NCI-H2029 treated with DMSO at 0.1 percent for 48 hours (cell line): ENCODE results near the gene ANO4.
"Not testable (repeated sequence)": the region's sequence is repeated elsewhere in the genome, so short reads cannot be mapped to it uniquely, and the experiment has no call there.

Source experiments
- DNase-seq: peaks from one replicate; lab custom pipeline; 2025; lab: John Stamatoyannopoulos, UW

ANO4 gene

DNA sequence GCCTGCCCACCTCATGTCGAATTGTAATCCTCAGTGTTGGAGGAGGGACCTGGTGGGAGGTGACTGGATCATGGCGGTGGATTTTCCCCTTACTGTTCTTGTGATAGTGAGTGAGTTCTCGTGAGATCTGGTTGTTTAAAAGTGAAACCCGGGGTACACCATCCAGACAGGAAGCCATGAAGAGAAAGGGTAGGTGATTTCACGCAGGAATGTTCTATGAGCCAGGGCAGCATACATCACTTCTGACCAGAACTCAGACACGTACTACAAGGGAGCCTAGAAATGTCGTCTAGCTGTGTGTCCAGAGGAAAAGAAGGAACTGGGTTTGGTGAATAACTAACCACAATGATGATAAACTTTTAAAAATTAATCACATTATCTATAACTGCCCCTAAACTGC, 80.6 kb downstream of the ANO4 start:
- DNase-seq = no peak

DNA sequence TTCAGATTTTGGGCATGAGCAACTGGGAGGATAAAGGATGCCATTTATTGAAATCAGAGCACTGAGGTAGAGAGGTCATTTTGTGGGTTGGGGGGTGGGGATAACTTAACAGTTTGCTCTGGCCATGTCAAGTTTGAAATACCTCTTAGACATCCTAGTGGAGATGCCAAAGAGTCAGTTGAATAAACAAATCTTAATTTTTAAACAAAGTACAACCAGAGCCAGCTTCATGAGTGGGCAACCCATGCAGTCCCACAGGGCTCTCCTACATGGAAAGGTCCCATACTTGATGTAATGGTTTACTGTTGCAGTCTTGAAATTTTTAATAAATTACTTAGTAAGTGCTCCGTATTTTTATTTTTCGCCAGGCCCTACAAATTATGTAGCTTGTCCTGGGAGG, 81.2 kb downstream of the ANO4 start:
- no peak for DNase-seq

DNA sequence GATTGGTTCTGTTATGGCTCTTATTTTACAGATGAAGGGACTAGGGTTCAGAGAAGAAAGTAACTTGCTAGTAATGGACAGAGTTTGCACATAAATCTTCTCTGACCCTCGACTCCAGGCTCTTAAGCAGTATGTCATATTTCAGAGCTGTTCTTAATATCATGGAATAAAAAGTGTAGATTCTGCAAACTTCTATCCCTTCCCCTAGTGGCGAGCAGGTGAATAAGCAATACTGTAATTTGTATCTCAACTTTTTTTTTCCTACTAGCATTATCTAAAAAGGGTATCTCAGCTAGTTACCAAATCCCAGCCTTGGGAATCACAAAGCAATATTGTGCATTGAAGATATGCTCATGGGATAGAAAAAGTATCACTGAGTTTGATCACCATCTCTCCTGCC, 83.2 kb downstream of the ANO4 start:
- no peak for DNase-seq

DNA sequence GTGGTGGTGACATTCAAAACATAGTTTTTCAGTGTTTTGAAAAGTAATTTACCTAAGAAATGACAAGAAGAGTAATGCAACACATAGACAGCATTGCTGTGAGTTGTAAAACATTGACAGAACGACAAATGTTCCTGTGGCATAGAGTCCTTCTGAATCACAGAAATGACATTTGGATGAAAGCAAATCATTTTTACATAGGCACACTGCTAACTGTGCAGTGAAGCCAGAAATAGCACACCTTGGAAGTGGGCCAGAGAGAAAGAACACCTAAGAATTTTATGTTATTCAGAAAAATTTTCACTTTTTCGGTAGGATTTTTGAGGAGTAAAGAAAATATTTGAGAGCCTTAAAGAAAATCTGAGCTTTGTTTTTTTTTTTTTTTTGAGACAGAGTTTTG, 100.6 kb downstream of the ANO4 start:
- DNase-seq = no peak

DNA sequence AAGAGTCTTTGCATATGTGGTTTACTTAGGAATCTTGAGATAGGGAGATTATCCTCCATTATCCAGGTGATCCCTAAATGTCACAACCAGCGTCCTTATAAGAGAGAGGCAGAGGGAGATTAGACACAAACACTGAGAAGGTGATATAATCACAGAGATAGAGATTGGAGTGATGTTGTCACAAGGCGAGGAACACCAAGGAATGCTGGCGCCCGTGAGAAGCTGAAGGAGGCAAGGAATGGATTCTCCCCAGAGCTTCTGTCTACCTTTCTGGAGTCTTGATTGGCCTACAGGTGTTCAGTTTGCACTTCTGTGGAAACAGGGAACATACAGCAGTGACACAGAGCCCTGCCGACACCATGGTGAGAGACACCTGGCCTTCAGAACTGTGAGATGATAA, 101.6 kb downstream of the ANO4 start:
- DNase-seq = no peak

DNA sequence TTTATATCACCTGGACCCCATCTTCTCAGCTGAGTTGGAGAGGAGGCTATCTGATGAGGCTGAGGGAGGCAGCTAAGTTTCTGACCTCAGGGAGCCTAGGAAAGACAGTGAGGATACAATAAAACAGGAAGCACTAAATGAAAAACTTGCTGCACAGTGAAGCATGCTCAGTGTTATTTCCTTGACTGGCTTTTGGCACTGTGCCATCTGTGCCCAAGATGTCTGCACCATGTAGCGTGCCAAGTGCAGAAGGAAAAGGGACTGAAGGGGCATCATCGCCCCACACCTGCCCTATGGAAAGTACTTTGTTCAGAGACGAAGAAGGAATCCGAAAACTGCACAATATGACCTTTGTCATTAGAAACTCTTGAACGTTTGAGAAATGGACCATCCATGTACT, 102.7 kb downstream of the ANO4 start:
- no peak for DNase-seq

DNA sequence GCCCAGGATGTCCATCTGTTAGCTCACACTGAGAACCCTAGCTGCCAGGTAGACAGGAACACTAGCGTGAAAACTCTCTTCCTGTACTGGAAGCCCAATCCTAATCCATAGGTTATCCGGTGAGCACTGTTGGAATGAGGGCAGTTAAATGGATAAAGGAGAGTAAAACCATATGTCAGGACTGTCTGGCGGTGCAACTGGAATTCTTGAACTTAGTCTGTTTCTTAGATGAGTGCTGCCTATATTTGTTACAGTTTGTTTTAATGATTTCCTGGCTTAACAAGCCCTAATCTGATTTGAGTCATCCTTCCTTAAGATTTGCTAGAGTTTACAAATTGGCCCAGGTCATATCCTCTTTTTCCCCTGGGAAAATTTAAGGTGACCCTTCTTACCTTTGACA, 104.7 kb downstream of the ANO4 start:
- no peak for DNase-seq

DNA sequence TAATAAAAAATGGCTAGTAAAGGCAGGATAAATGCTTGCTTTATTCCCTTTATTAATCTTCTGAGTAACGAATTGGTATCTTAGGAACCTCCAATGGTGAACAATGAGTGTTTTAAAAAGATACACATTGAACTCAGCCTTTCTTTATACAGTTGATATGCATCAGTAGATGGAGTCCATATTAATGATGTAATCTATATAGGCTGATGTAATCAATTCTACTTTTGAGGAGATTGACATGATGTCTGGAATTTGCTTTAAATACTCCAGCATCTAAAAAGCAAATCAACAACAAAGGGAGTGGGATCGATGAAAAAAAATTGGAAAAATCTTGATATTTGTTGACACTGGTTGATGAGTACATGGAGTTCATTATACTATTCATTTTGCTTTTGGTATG, 106.2 kb downstream of the ANO4 start:
- no peak for DNase-seq

DNA sequence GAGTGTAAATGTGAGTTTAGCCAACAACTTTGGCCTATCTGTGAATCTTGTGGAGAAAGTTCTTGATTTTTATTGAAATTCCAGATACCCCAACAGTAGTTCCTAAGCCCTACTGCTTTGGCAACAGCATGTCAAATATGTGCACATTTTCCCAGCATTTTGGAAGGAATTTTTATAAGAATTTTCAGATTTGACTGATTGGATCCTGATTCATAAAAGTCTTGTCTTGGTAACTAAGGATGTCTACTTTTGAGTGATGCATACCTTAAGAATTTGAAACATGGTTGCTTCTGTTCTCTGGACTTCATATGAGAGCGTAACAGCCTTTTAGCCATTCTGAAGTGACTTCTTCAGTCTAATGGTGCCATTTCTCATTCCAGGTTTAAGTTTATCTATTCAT, 106.7 kb downstream of the ANO4 start:
- DNase-seq = no peak

DNA sequence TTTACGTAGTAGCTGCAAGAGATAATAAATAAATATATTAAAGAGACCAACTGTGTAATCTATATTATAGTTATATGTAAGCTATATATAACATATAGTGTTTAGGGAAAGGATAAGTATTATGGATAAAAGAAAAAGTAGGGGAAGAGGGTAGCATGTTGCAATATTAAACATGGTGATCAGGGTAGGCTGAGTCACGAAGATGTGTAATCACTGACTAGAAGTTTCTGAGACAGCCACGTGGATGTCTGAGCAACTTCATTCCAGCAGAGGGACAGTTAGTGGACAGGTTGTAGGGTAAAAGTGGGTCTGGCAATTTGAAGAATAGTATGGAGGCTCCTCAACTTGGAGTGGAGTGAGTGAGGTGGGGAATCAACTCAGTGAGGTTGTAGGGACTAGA, 109.7 kb downstream of the ANO4 start:
- no peak for DNase-seq

DNA sequence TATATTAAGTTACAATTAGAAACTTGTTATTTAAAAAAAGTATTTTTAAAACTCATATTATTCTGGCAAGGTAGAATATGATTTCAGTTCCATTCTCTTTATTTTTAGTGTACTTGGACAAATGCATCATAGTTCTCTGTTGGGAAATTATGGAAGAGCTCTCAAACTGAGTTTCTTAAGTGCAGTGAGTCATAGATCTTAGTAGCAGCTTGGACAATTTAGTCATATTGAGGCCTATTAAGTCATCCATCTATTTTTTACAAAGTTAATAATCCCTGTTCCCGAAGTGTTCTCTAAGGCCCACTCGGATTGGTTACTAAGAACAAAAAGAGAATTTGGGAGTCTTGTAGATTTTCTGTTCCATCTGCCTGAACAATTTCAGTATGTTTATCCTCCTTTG, 113.9 kb downstream of the ANO4 start:
- DNase-seq = no peak

DNA sequence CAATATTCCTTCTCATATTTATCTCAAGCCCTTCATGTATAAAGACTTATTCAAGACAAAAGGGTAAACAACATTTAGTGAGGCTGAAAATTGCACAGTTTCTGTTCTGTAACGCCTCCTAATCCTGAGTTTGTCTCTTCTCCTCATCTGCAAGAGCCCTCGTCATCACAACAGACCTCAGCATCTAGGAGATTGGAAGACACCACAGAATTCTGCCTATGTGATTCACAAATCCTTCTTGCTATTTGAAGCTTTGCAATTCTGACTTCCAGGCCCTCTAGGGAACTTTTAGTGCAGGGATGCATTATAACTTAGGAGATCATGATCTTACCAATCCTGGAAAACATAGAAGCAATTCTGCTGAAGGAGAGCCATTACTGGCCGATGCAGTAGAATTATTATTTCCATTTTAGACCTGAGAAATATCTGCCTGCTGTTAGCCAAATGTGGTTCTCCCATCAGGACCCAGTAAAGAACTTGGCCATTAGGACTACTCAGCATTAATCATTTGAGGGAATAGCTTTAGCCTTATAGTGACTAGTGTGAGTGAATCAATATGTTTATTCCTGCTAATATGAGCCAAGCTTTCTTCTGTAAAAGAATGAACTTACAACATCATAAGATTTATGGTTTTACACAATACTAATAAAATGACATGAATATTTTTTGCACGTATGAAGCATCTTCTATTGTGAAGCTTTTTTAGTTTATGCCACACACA, 119.5 kb downstream of the ANO4 start:
- no peak for DNase-seq

DNA sequence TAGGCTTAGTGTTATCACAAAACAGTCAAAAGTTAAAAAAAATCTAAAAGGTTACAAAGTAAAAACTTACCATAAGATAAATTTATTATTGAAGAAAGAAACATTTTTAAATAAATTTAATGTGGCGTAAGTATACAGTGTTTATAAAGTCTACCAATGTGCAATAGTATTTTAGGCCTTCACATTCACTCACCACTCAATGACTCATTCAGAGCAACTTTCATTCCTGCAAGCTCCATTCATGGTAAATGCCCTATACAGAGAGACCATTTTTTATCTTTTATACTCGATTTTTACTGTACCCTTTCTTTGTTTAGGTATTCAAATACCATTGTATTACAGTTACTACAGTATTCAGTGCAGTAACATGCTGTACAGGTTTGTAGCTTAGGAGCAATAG, 124.5 kb downstream of the ANO4 start:
- DNase-seq = no peak

DNA sequence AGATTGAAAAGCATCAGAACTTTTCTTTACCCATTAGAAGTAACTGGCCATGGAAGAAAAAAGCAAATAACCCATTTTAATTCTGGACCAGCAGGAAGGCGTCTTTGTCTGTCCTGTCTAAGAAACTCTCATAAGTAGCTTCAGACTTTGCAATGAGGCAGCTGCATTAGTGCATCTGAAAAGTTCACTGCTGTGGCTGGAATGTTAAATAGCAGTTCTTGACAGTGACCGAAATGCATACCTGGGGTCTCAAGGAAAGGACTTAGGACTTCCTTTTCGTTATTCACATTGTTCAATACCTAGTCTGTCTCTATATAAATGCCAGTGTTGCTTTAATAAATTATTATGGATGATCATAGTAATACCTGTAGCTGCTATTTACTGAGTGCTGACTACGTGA, 125.9 kb downstream of the ANO4 start:
- DNase-seq = no peak

DNA sequence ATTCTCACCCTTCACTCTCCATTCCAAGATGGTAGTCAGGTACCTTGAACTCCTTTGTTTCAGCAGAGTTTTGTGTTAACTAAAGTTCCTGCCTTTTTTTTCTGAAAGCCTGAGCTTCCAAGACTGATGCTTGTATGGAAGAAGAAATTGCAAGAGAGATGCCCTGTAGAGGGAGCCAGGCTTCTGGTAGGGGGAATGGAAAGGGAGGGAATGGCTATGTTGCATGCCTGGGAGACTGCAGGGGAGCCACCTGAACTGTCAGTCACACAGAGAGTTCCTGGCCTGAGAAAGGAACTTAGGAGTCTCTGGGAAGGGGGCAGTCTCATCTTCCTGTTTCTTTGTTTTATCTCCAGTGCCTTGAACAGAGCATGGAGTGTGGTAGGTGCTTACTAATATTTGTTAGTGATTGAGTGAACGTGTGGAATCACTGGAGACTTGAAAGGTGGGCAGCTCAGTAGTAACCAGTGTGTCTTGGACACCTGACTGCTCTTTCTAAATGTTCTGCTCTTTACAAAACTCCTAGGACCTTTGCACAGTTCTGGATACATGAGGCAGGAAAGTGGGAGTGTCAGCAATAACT, 132.2 kb downstream of the ANO4 start:
- DNase-seq = no peak

DNA sequence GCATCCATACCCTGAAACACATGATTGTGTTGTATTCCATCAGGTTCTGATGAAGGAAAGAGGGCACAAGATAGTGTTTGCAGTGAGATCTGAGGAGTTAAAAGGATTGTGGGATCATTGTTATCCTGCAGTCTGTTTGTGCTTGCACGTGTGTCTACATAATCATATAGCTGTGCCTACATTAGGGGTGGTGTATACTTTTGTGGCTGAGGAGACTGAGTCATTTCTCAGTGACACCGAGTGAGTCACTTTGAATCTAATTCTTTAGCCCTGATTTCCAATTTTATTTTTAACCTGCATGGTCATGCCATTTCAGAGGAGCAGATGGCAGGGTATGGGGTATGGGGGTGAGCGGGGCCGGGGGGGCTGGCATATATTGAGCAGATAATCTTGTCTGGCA, 133.2 kb downstream of the ANO4 start:
- DNase-seq = no peak

DNA sequence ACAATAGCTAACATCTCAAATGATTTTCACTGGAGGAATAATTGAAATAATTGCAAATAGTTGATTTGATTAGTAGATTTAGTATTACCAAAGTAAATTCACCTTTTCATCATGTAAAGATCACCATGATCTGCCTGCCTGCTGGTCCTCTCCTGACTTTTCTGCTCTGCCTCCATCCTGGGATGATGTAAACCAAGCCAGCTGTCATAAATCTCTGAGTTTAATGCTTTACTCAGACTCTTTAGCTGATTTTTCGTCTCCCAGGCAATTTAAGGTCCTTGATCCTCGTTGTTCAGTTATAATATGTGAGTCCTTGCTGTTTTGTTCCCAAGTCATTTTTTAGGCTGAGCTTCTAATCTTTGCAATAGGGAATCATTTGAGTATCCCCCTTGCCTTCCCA, 138.0 kb downstream of the ANO4 start:
- no peak for DNase-seq

DNA sequence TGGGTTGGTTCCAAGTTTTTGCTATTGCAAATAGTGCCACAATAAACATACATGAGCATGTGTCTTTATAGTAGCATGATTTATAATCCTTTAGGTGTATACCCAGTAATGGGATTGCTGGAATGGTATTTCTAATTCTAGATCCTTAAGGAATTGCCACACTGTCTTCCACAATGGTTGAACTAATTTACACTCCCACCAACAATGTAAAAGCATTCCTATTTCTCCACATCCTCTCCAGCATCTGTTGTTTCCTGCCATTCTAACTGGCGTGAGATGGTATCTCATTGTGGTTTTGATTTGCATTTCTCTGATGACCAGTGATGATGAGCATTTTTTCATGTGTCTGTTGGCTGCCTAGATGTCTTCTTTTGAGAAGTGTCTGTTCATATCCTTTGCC, 139.0 kb downstream of the ANO4 start:
- DNase-seq = not testable (repeated sequence)

DNA sequence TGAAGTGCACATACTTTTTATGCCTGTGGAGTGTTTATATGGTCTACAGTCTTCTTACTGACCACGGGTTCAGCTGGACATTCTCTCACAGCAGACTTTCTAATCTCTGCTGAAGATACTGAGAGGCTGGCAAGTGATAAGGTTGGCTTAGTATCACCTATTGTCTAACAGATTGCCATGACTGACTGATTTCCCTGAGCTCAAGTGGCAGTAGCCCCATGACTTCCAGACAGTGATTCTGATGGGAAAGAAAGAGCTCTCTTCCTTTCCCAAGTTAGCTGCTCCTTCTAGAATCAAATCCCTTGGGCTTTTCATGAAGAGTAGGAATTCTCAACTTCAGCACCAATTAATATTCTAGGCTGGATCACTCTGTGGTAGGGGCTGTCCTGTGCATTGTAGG, 141.4 kb downstream of the ANO4 start:
- no peak for DNase-seq

DNA sequence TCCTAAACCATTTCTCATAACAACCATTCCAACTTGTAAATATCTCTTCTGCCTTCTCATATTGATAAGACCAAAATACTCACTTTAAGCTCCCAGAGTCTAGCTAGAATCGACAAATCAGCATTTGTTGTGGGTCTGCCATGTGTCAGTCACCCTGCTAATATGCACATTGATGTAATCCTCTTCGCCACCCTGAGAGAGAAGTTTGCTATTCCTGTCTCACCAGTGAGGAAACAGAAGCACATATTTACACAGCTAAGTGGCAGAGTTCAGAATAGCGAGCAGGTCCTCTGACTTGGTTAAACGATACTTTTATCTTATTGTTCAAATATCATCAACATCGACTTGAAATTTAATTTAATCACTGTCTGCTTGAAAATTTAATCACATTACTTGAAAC, 142.1 kb downstream of the ANO4 start:
- DNase-seq = no peak

DNA sequence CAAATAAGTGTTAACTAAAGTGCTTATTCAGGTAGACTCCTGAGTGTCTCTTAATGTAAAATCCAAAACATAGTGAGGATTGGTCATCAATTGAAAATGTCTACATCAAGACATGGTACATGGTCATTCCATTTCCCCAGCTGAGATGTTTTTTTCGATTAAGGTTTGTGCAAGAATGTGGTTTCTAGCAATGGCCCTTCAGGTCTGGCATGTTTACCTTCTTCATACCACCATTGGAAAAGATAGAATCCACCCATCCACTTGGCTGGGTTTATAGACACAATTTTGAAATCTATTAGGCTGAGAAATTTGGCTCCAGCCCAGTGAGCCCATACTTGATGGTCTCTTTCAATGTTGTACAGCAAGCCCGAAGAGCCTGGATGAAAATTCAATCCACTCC, 145.9 kb downstream of the ANO4 start:
- DNase-seq = no peak

DNA sequence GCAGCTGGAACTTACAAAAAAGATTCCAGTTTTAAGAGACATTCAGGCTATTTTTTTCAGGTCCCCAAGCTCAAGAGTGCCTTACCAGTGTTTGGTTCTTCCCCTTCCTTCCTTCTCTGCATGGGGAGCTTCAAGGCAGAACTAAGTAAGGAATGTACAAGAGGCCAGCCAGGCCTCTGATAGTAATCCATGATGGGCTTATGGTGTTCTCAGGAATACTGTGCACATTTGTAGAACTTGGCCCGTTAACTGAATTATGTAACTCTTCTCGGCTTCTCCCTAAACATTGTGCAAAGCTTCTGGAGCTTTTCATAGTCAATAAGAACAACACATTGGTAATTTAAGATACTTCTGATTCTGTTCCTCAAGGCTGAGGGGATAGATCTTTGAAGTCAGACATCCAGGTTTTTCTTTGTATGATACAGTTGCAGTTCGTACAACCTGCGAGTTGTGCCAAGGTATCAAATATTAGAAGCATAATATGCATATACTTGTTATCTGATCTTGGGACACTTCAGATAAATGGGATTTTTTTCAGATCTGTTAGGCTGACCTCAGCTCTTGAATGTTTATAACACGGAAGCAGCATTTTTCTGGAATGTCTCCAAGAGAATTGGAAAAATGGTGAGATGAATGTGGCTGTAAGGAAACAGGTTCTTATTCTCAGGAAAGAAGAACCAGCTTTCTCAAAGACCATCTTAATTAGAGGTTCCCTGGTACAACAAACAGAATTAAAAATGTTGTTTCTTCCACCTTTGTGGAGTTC, 148.6 kb downstream of the ANO4 start:
- no peak for DNase-seq

DNA sequence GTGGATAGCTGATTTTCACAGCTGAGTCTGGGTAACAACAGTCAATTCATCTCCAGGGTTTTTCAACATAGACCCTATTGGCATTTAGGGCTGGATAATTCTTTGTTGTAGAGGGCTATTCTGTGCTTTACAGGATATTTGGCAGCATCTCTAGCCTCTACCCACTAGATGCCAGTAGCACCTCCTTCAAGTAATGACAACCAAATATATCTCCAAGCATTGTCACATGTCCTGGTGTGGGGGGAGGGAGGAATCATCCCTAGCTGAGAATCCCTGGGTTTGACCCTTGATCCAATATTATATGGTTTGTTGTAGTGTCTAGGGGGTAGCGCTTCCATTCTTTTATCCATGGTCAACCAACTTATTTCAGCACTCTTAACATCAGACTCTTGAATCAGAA, 157.2 kb downstream of the ANO4 start:
- no peak for DNase-seq

DNA sequence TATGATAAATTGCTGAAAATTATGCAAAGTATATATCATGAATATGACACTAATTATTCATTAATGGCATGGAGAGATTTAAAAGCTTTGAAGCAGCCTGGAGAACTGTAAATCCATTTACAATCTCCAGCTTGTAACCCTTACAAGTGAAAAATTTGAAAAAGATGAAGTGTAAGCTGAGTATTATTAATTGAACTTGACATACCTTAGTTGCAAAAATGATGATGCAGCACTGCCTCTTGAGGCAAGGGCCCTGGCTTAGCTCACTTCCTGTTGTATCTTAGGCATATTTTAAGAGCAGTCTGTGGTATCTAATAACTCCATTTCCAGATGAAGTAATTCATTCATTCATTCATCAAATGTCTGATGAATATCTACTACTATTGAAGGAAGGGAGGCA, 158.6 kb downstream of the ANO4 start:
- DNase-seq = no peak
